GM21529 (cell line): ENCODE results near the gene TNFSF8.

ENCODE experiments used
- ATAC-seq: cut with Tn5 transposase; IDR thresholded peaks from one replicate; pipeline ENCODE4 v1.9.1; 2021; ENCODE audit not compliant: unreplicated experiment

Gene TNFSF8

DNA sequence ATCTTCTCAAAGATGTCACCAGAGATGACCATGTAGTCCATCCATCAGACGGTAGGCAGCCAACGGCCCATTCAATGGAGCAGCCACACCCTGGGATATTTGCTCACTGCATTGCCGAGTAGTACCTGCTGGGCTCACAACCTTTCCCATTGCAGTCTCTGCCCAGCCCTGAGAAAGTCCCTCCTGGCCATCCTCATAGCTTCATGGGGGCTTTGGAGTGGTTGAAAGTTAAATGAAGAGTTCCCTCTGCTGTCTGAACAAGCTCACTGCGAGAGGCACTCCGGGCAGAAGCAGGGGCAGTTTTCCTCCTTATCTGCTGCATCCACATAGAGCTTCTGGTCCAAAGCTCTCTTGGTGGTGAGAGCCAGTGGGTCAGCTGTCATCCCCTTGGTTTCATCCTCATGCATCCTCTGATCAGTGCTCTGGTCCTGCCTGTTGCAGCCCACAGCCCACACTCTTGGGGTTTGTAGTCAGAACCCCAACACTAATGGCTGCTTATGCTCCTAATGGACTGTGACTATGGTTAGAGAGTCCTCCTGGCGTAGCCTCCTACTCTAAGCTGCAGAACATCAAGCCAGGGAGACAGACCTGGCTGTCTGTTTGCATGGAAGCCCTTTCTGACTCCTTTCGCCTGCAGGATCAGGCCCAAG is 23.3 kb downstream of the TNFSF8 start:
- no peak for ATAC-seq

DNA sequence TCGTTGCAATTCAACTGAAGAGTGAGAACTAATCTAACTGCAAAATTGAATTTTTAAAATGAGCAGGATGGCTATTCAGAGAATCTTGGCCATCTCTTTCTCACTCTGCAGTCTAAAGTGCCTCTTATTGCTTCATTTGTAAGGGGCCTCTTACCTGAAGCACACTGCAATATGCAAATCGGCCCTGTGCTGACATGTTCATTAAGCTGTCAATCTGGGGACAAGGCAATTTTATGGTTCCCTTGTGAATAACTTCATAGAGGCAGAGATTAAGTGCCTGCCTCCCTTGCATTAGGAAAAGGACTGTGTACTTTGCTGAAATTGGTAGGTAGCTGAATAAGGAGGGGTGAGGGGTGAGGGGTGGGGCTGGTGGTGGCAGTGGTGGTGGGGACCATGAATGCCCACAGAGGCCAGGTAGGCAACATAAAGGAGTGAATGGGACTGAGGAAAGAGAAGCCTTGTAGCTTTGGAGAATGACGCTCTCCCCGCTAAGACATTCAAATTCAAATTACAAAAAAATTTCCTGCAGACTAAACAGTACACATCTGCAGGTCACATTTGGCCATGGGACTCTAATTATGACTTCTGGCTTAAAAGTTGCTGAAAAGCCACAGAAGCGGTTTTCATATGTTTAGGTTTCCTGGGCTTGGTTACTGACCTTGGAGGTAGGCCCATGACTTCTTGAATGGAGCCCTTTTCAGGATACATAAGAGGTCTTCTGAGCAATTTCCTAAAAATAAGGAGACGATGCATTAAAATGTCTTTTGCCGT is 25.0 kb downstream of the TNFSF8 start:
- no peak for ATAC-seq

DNA sequence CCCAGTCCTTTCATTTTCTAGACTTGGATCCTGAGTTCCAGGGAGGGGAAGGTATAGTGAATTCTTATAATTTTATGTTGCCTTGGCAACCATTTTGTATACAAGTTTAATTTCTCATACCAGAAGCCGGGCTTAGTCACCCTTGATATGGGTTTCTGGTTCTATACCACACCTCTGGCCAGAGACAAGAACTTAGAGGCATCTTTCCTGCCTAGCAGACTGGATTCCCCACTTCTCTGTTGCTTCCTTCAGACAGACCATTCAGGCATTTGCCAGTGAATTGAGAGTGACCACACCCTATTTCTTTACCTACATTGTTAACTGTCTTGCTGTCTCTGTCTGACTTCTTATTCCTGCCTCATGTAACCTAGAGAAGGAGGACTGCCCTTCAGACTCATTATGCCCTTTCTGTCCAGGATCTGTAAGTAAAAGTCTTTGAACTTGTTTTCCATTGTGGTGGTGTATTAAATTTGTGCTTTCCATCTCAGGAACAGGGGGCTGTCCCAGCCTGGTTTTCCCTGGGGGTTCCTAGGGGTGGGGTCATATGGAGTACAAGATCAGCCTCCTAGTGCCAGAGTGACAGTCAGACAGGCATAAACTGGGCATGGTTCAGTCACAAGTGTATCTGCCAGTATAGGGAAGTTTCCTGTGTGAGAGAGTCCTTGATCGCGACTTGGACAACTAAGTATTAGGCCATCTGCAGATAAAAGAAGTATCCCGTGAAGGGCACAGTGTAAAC is 27.4 kb downstream of the TNFSF8 start:
- ATAC-seq, result no peak

DNA sequence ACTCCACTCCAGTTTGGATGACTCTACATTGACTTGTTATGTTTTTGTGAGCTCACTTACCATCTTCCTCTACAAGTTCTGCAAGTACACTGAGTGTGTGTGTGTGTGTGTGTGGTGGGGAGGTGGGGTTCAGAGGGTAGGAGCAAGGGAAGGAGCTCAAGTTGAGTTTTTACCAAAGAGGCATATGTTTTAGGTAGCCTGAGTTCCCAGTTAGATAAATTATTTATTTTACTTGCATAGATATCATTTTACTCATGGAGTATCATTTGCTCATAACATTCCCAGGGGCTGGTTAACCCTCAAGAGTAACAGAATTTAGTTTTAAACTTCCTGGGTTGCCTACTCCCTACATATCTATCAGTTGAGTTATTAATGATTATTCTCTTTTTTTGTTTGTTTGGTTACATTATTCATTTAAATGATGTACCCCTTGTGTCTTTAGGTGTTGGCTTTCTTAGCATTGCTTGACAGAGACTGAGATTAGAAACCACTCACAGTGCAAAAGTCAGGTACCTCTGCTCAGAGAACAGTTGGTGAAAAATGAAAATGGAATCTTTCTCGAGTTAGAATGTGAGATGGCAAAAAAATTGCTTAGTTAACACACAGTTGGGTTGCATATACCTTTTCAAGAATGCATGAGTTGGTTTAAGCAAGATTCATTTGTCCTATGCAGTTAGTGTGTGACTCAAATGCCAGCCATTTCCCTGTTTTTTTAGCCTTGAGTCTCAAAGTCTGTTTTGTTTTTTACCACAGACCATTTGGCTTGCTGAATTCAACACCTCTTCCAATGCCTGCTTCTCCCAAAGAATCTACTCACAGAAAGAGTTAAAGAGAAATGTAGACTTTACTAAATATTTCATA is 29.2 kb downstream of the TNFSF8 start:
- ATAC-seq, result no peak

DNA sequence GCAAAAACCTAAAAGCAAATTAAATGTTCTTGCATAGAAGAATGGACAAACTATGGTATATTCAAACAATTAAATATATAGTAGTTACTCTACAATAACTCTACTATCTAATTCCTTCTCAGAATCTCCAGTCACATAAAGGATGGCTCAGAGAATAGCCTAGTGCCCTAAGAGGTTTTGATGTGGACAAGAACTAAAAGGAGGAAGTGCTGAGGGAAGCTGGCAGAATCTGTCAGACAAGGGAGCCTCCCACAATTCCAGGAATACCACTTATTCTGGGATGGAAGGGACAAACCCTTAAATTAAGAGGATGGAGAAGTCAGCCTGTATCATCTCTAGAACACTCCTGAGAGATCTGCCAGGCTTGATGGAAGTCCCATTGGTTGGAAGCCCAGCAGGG is 30.4 kb downstream of the TNFSF8 start:
- ATAC-seq, result no peak

DNA sequence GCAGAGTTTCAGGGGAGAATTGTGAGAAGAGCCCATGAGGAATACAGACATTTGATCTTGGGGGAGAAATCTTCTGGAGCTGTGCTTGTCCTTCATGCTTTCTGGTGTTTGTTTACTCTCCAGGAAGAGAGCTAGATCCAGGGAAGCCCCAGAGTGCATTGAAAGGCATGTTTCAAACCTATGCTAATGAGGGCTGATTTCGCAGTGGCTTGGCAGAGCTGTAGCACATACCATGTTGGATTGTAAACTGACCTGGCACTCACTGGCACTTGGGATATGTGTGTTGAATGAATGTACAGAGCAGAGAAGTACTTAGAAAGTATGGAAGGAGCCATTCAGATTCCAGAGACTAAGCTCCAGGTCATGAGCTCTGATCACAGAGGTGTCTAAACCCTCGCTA is 30.9 kb downstream of the TNFSF8 start:
- no peak for ATAC-seq

DNA sequence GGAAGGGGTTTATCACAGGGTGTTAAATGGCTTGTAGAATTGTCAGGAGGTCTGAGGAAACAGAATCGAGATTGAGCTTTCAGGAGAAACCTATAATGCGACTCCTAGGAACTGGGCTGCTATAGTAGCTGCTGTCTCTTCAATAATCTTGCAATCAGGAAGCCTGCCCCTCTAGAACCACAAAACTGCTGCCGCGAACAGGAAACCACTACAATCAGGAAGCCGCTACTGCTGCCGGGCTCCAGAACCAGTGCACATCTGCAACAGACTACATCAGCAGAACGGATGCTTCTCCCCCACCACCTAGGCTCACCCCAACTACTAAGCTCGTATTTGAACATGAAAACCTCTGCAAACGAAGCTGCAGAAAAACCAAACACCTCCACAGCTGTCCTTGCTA is 31.6 kb downstream of the TNFSF8 start:
- peak; percentile 77 for ATAC-seq

DNA sequence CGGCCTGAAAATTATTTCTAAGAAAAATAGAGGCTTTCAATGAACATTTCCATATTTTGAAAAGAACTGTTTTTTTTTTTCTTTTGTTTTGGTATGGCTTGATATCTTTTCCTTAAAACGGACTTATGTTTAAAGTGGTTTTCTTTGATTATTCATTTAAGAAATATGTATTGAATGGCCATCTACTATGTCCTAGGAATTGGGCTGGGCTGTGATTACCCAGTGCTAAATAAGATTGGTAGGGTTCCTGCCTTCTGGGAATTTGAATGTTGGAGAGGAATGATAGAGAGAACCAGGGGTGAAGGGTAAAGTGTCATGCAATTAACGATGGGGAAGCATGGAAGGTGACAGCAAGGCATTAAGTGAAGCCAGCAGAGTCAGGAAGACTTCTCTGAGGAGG is 33.2 kb downstream of the TNFSF8 start:
- no peak for ATAC-seq

DNA sequence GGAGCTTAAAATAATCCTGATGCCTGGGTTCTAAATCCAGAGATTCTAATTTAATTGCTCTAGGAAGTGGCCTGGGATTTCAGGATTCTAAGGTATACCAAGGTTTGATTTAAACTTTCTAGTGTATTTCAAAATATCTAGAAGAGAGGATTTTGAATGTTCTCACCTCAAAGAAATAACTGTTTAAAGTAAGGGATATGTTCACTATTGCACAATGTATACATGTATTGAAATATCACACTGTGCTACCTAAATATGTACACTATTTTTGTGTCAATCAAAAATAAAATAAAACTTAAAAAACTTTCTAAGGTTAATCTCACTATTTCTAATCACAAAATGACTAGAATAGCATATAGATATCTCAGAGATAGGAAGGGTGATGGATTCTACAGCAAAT is 34.0 kb downstream of the TNFSF8 start:
- no peak for ATAC-seq

DNA sequence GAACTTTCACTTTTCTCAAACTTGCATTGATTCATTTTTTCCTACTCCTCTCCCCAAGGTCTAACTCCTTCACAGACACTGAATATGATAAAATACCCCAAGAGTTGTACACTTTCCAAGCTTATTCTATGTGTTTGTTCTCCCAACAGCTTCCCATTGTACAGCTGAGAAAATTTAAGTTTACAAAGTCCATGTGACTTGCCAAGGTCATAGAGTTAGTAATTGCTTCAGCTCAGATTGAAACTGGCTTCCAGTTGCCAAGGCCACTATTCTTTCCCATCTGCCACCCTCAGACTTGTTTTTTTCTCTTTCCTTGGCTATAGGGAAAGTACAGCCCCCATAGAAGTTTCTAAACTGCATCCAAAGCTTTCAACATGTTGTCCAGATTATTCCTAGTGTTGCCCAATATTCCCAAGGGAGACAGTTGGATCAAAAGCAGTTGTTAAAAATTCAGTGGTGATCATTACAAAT is 34.8 kb downstream of the TNFSF8 start:
- ATAC-seq, result no peak

DNA sequence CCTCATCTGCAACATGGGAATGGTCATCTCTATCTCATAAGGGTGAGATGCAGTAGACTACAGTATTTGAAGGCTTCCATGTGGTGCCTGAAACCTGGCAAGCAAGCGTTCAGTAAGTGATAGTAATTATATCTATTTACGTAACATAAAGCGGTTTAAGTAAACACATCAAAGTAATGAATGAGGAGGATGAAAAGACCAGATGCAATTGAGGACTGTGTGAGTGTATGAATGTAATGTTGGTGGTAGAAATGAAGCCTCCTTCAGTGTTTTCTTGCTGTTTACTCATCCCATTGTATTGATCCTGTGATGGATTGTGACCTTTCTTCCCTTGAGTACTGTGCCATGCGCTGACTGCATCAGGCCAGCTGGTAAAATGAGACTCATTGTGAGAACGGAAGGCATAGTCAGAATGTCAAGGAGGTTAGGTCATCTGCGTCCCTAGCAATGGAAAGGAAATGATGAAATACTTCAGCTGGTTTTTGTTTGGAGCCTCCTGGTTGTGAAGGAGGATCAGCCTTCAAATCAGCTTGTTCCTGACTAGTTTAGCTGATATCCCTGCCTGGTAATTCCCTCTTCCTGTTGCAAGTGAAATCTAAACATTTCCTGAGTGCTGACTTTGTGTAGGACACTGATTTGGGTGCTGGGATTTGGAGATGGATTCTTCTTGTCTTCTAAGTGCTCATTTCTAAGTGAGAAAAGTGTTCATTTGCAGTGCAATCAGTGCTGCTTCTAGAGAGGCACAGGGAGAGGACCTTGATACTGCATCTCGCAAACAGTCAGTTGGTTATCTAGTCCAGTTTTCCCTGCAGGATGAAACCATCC is 35.6 kb downstream of the TNFSF8 start:
- ATAC-seq, result no peak

DNA sequence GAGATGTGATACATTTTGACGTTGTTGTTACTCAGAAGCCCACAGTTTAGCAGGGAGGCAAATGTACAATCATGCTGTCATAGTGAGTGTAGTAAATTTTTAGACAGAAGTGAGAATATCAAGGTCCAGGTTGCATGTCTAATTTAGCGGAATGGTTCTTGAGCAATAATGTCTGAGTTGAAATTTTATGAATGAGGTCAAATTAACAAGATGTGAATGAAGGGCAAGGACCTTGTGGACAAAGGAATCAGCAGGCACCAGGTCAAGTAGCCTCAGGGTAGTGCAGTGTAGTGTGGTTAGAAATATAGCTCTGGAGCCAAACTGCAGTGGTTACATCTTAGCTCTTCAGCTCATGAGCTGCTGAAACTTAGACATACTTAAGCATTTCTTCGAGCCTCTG is 36.2 kb downstream of the TNFSF8 start:
- no peak for ATAC-seq

DNA sequence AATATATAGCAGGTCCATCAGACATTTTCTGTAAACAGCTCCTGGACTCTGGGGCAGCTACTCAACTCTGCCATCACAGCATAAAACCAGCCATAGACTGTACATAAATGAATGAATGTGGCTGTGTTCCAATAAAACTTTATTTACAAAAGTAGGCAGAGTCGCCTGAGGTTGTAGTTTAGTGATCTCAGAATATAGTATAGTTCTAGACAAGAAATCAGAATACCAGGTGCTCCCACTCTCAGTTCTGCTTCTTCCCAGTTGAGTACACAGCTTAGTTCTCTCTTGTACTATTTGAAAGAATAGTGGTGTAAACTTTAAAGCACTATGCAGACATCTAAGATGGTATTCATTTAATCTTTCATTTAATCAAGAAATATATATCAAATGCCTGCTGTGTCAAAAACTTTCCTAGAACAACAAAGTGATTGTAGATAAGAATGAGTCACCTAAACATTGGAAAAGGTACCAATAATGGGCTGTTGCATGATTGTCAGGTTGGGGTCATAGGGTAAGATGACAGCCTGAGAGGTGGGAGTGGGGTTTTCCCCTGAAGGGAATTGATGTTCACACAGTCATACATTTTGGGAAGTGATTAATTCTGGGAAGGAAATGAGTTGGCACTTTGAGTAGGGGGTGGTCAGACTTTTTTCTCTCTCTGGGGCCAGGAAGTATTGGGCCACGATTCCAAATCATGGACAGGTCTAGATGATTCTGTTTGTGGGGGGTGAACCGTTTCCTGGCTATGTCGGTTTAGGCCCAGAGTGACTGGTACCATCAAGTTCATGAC is 37.0 kb downstream of the TNFSF8 start:
- peak; percentile 62 for ATAC-seq

DNA sequence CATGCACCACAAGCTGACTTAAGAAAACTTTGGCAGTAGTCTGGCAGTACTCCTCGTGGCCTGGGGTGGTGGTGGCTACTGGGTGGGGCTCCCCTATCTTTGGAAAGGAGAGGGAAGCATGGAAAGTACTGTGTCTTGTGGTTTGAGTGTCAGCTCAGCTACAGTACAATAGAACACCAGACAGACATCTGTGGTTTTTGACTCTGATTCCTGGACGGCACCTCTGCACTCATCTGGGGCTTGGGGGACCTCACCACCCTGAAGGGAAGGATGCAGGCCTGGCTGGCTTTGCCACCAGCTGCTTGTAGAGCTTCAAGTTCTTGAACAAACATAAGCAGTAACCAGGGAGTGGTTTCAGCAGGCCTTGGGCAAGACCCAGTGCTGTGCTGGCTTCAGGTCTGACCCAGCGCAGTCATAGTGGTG is 40.6 kb downstream of the TNFSF8 start:
- no peak for ATAC-seq

DNA sequence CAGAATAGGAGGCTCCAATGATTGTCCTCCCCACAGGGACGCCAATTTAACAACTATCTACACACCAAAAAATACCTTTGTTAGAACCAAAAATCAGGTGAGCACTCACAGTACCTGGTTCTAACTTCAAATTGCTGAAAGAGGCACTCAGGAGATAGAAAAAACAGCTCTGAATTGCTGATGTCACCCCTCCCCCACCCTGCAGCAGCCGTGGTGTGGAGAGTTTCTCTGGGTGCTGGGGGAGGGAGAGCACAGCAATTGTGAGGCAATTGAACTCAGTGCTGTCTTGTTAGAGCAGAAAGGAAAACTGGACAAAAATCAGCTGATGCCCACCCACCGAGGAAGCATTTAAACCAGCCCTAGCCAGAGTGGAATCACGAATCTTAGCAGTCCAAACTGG is 41.8 kb downstream of the TNFSF8 start:
- ATAC-seq, result no peak

DNA sequence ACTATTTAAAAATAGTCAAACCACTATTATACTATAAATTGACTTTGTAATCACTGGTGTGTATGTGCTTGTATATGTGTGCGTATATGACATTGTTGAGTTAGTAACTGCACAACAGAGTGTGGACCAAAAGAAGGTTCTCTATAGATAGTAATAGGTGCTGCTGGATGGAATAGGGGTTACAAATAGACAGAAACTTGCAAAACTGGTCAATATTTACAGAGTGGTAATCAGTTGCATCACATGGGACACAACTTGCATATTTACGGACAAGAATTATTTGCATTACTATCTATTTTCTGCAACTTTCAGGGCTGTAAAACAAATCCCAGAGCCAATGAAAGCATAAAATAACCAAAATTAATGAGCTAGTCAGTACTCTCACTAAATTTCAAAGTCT is 42.4 kb downstream of the TNFSF8 start:
- no peak for ATAC-seq

DNA sequence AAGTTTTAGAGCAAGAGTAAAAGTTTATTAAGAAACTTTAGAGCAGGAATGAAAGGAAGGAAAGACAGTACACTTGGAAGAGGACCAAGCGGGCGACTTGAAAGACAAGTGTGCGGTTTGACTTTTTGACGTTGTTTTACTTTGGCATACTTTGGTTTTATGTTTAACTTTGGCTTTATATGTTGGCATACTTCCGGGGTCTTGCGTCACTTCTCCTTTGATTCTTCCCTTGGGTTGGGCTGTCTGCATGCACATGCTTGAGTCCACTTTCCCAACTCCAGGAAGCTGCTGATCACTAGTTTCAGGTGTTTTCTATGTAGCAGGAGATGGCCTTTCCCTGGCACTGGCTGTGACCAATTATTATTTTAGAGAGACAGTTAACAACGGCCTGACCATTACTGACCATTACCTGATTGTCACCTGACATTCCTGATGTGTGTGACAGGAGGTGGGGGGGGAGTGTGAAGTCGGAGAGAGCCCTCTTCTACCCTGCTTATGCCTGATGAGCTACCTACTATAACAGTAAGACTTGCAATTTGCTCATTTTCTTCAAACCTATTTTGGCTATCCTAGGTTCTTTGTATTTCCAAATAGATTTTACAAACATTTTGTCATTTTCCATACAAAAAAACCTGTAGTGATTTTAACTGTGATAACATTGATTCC is 45.5 kb downstream of the TNFSF8 start:
- no peak for ATAC-seq

DNA sequence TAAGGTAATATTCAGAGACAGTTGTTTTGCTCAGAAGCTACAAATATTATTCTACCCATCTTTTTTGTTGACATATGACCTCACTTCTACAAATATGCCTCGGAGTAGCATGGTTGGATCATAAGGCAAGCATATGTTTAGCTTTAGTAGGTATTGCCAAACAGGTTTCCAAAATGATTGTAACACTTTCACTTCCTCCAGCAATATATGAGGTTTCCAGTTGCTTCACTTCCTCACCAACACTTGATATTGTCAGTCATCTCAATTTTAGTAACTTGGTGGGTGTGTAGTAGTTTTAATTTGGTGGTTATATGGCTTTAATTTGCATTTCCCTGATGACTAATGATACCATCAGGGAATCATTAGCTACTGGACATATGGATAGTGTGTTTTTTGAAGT is 46.7 kb downstream of the TNFSF8 start:
- ATAC-seq, result no peak

DNA sequence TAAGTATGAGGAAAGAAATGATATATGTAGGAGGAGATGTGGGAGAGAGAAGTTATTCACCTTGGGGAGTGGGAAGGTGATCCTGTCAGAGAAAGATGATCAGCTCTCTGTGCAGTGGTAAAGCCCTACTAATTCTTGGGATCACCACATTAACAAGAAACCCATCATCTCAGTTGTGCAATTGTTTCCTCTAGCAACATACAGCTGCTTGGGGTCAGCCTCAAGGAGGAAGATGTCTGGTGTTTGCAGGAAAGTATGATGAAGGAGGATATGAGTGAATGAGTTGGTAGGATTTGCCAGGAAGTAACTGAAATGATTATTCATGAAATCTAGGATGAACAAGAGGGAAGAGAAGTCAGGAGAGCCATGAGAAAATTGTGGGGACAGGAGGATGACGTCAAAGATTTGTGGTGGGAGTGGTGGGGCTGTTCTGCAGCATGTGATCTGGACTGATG is 50.1 kb downstream of the TNFSF8 start:
- ATAC-seq, result no peak
